H1 (cell line): ENCODE data around the gene TOP1. TPM values are rescaled to one million over a fixed set of nuclear protein-coding genes. Genes with fewer than 3 reads are reported as not detected.

ENCODE experiments used
- CTCF ChIA-PET: fragments of 300-600 bp; sonication (Branson Sonifier 250); formaldehyde crosslinking; loops from one replicate; lab custom pipeline; 2021; ENCODE audit not compliant: partially characterized antibody; lab: Charles Lee
- POLR2A ChIA-PET: fragments of 300-600 bp; sonication (Branson Sonifier 250); formaldehyde crosslinking; loops from one replicate; lab custom pipeline; 2021; ENCODE audit warnings: inconsistent platforms; ENCODE audit not compliant: partially characterized antibody; lab: Charles Lee
- DNase-seq, 2 experiments: peaks; one replicate each; pipeline versions ENCODE4 v3.0.0 to v3.0.0-alpha.2; 2010 to 2022; ENCODE audit warnings: low spot score in 2 of 2, low read depth in 1 of 2, mixed read lengths in 1 of 2
- FAIRE-seq: peaks from 2 replicates; lab custom pipeline; 2011; peaks lifted over from hg19 to GRCh38; lab: Jason Lieb, UNC
- H2AFZ ChIP-seq: 2 replicates; pipeline ENCODE4 v1.8.1; 2012; ENCODE audit warnings: low read length, inconsistent platforms
- H2AK5ac ChIP-seq: 2 replicates; pipeline ENCODE4 v1.6.1; 2013; ENCODE audit warnings: low read depth, low read length
- H2BK120ac ChIP-seq: replicated peaks from 2 replicates; pipeline ENCODE3; 2013; ENCODE audit warnings: low read depth, low read length, inconsistent platforms
- H2BK12ac ChIP-seq: 2 replicates; pipeline ENCODE4 v1.6.1; 2013; ENCODE audit warnings: low read depth, low read length
- H2BK15ac ChIP-seq: 2 replicates; pipeline ENCODE4 v1.6.1; 2013; ENCODE audit warnings: low read length
- H2BK20ac ChIP-seq: 2 replicates; pipeline ENCODE4 v1.6.1; 2013; ENCODE audit warnings: low read length
- H2BK5ac ChIP-seq: 2 replicates; pipeline ENCODE4 v1.6.1; 2013; ENCODE audit warnings: low read depth, low read length
- H3K14ac ChIP-seq: 2 replicates; pipeline ENCODE4 v1.6.1; 2013; ENCODE audit warnings: inconsistent platforms; ENCODE audit not compliant: insufficient read length
- H3K18ac ChIP-seq: 2 replicates; pipeline ENCODE4 v1.6.1; 2013; ENCODE audit warnings: low read length; ENCODE audit errors: extremely low read depth
- H3K23ac ChIP-seq: 2 replicates; pipeline ENCODE4 v1.6.1; 2013; ENCODE audit warnings: inconsistent platforms; ENCODE audit not compliant: insufficient read length
- H3K23me2 ChIP-seq: 2 replicates; pipeline ENCODE4 v1.6.1; 2013; ENCODE audit warnings: low read depth, low read length
- H3K27ac ChIP-seq: 2 replicates; pipeline ENCODE4 v1.6.1; 2011; ENCODE audit warnings: low read depth, low read length, inconsistent platforms
- H3K27me3 ChIP-seq, 4 experiments: replicated peaks in 1 of 4; 1 replicate in 1 of 4; 2 replicates in 3 of 4; pipeline versions ENCODE4 v1.6.1 to v1.8.1; 2011 to 2013; ENCODE audit warnings: low read length in 3 of 4, mild to moderate bottlenecking in 3 of 4, inconsistent platforms in 2 of 4, mixed read lengths in 2 of 4, moderate library complexity in 1 of 4; ENCODE audit not compliant: control insufficient read depth in 3 of 4, insufficient read depth in 3 of 4; ENCODE audit errors: extremely low read depth in 1 of 4
- H3K36me3 ChIP-seq, 4 experiments: 2 replicates each; pipeline versions ENCODE4 v1.6.1 to v1.8.1; 2011 to 2013; ENCODE audit warnings: mild to moderate bottlenecking in 4 of 4, low read length in 3 of 4, moderate library complexity in 2 of 4, control low read depth in 1 of 4, inconsistent platforms in 1 of 4; ENCODE audit not compliant: insufficient read depth in 4 of 4, control insufficient read depth in 2 of 4
- H3K4ac ChIP-seq: replicated peaks from 2 replicates; pipeline ENCODE3; 2013; ENCODE audit warnings: low read length, low read depth, mixed read lengths, inconsistent platforms; ENCODE audit not compliant: insufficient read length
- H3K4me1 ChIP-seq, 4 experiments: replicated peaks in 1 of 4; 1 replicate in 1 of 4; 2 replicates in 3 of 4; pipeline versions ENCODE4 v1.6.1 to v1.8.1; 2011 to 2013; ENCODE audit warnings: low read length in 3 of 4, inconsistent platforms in 2 of 4, mixed read lengths in 1 of 4; ENCODE audit not compliant: insufficient read depth in 4 of 4, control insufficient read depth in 3 of 4
- H3K4me2 ChIP-seq, 2 experiments: 2 replicates each; pipeline versions ENCODE4 v1.6.1 to v1.8.1; 2011 to 2013; ENCODE audit warnings: low read depth in 2 of 2, low read length in 2 of 2, control low read depth in 1 of 2, inconsistent platforms in 1 of 2, mild to moderate bottlenecking in 1 of 2; ENCODE audit not compliant: insufficient read depth in 1 of 2
- H3K4me3 ChIP-seq, 4 experiments: fragments of 200-600, 300-600 bp in 1 of 4; sonication (generic), shearing (Covaris generic), sonication (Bioruptor Twin) in 1 of 4; 2 replicates each; pipeline versions ENCODE4 v1.5.1 to v1.8.1; 2011 to 2016; ENCODE audit warnings: low read length in 4 of 4, low read depth in 3 of 4, control low read depth in 2 of 4, inconsistent platforms in 2 of 4, mild to moderate bottlenecking in 2 of 4, mixed read lengths in 1 of 4, moderate library complexity in 1 of 4; ENCODE audit not compliant: insufficient read depth in 2 of 4; ENCODE audit errors: extremely low read depth in 1 of 4
- H3K56ac ChIP-seq: replicated peaks from 2 replicates; pipeline ENCODE3; 2013; ENCODE audit warnings: low read depth, mild to moderate bottlenecking, mixed read lengths, low read length, inconsistent platforms; ENCODE audit not compliant: insufficient read length
- H3K79me1 ChIP-seq: 2 replicates; pipeline ENCODE4 v1.6.1; 2013; ENCODE audit warnings: low read depth, low read length, control low read depth
- H3K79me2 ChIP-seq, 2 experiments: 2 replicates each; pipeline versions ENCODE4 v1.6.1 to v1.8.1; 2012 to 2013; ENCODE audit warnings: low read length in 2 of 2, mild to moderate bottlenecking in 2 of 2, inconsistent platforms in 1 of 2; ENCODE audit not compliant: insufficient read depth in 2 of 2, control insufficient read depth in 1 of 2
- H3K9ac ChIP-seq, 4 experiments: replicated peaks in 1 of 4; 1 replicate in 1 of 4; 2 replicates in 3 of 4; pipeline versions ENCODE4 v1.6.1 to v1.8.1; 2011 to 2013; ENCODE audit warnings: low read depth in 3 of 4, low read length in 3 of 4, control low read depth in 2 of 4, mild to moderate bottlenecking in 2 of 4, moderate library complexity in 2 of 4, inconsistent platforms in 1 of 4; ENCODE audit errors: extremely low read depth in 1 of 4
- H3K9me3 ChIP-seq, 2 experiments: 2 replicates each; pipeline versions ENCODE4 v1.6.1 to v1.8.1; 2012 to 2013; ENCODE audit warnings: mild to moderate bottlenecking in 2 of 2, moderate library complexity in 2 of 2, control low read depth in 1 of 2, inconsistent platforms in 1 of 2, low read depth in 1 of 2, low read length in 1 of 2, mixed read lengths in 1 of 2; ENCODE audit not compliant: insufficient read depth in 2 of 2
- H4K20me1 ChIP-seq, 2 experiments: replicated peaks in 1 of 2; 2 replicates each; pipeline versions ENCODE3 to v1.8.1; 2011 to 2013; ENCODE audit warnings: inconsistent platforms in 2 of 2, low read length in 2 of 2, mild to moderate bottlenecking in 1 of 2; ENCODE audit not compliant: insufficient read depth in 2 of 2, control insufficient read depth in 1 of 2
- H4K5ac ChIP-seq: 2 replicates; pipeline ENCODE4 v1.6.1; 2013; ENCODE audit warnings: low read length, low read depth, mixed read lengths, inconsistent platforms; ENCODE audit not compliant: insufficient read length
- H4K8ac ChIP-seq: 2 replicates; pipeline ENCODE4 v1.8.0; 2013; ENCODE audit warnings: mild to moderate bottlenecking, moderate library complexity, low read length, inconsistent platforms; ENCODE audit not compliant: insufficient read depth; ENCODE audit errors: extremely low read depth
- H4K91ac ChIP-seq: replicated peaks from 2 replicates; pipeline ENCODE3; 2013; ENCODE audit warnings: low read length, mixed read lengths, inconsistent platforms; ENCODE audit not compliant: insufficient read length
- MAX ChIP-seq: IDR thresholded peaks from 2 replicates; pipeline ENCODE4 v1.6.1; 2012; ENCODE audit warnings: inconsistent platforms
- TCF12 ChIP-seq: IDR thresholded peaks from 2 replicates; pipeline ENCODE4 v1.6.1; 2011; ENCODE audit warnings: low read depth, mild to moderate bottlenecking, low read length
- WGBS, 2 experiments: shearing (Covaris generic) in 1 of 2; methylation state at CpG; one replicate each; pipeline versions ENCODE4 v1.1.6 to v1.1.7; 2013 to 2015; ENCODE audit warnings: low lambda C conversion rate in 2 of 2, mixed read lengths in 2 of 2, inconsistent platforms in 1 of 2, low coverage in 1 of 2, missing lambda C conversion rate in 1 of 2; ENCODE audit not compliant: insufficient replicate concordance in 2 of 2, insufficient coverage in 1 of 2, insufficient read length in 1 of 2; ENCODE audit errors: extremely low coverage in 1 of 2, missing lambda C conversion rate in 1 of 2; 5-methylcytosine and 5-hydroxymethylcytosine counted together
- polyA plus RNA-seq, 7 experiments: library from polyadenylated mRNA; depleted of rRNA in 3 of 7; stranded (reverse) in 5 of 7; unstranded in 2 of 7; fragments of >200 nt in 5 of 7; fragments of 200-250 nt in 2 of 7; gene quantifications; 1 replicate in 5 of 7; 2 replicates in 1 of 7; 4 replicates in 1 of 7; pipeline versions ENCODE4 v1.2.1 to v1.2.3, GENCODE V29; 2011 to 2013; ENCODE audit warnings: missing spikeins in 2 of 7, mixed read lengths in 2 of 7
- total RNA-seq: library from RNA; stranded (reverse); fragmentation: NEBNext Ultra II Directional; extraction: Animal tissue kit (Norgen Biotek cat#: 25700); gene quantifications from 2 replicates; pipeline ENCODE4 v1.2.1, GENCODE V29; 2021

The TOP1 gene
- total and polyA plus RNA-seq, 2 of the 8 experiments (the other 6 are each of a cell fraction or from before 2014, with no cell fraction given), result 7.4 to 108 TPM

- H3K79me1 ChIP-seq, result no peaks in the 10 kb centered on the region
- no peak overlapping the region for H3K18ac ChIP-seq
- no peak overlapping the region for H2BK120ac ChIP-seq
- H3K14ac ChIP-seq, result no peak overlapping the region
- H3K4me1 ChIP-seq, result no peaks in the 10 kb centered on the region; a peak in 1 of 7 replicates
- no peak overlapping the region for H3K4me3 ChIP-seq
- WGBS, 2 experiments, result 89% methylated on average over 1 of the region's 2 CpGs; no CpG with 5 or more reads in 1 of the 2 experiments
- TF ChIP-seq TCF12 (no peak), MAX (no peak)
- H3K56ac ChIP-seq, result no peak overlapping the region
- no peaks in the 10 kb centered on the region for H3K23me2 ChIP-seq
- H3K9me3 ChIP-seq, result peaks cover 3 to 4% of the 10 kb centered on the region in 2 experiments; a peak in 2 of 4 replicates
- H3K27ac ChIP-seq, result no peak overlapping the region
- no peak overlapping the region for H2BK5ac ChIP-seq
- no peaks in the 10 kb centered on the region for H3K36me3 ChIP-seq
- POLR2A ChIA-PET, result no interaction called here
- H4K20me1 ChIP-seq, result no peaks in the 10 kb centered on the region
- no peak overlapping the region for H4K8ac ChIP-seq
- no peak overlapping the region for H3K4ac ChIP-seq
- no peak overlapping the region for H3K4me2 ChIP-seq
- H2BK20ac ChIP-seq, result no peak overlapping the region
- no peak overlapping the region for H2BK15ac ChIP-seq
- no peak overlapping the region for H2AK5ac ChIP-seq
- H2AFZ ChIP-seq, result no peak overlapping the region
- FAIRE-seq (no peak), DNase-seq (no peak)
- no peak overlapping the region for H3K9ac ChIP-seq
- H2BK12ac ChIP-seq, result no peak overlapping the region
- no peak overlapping the region for H3K23ac ChIP-seq
- H4K5ac ChIP-seq, result no peak overlapping the region
- CTCF ChIA-PET, result interaction anchor here (0.6 to 2.9 kb wide), 8 partner anchors 8 to 1873 kb away, joined by 3 to 13 read pairs (median 4); no protein-coding TSS in a partner anchor
- no peaks in the 10 kb centered on the region for H3K79me2 ChIP-seq
- H3K27me3 ChIP-seq, result no peaks in the 10 kb centered on the region
- no peak overlapping the region for H4K91ac ChIP-seq
Observed at GRCh38 chr20:40983898-40984297, 44.7 kb upstream of the TOP1 start.
